ENCODE data around the gene MAPRE3.

- TF ChIP-seq, protein P1, sequence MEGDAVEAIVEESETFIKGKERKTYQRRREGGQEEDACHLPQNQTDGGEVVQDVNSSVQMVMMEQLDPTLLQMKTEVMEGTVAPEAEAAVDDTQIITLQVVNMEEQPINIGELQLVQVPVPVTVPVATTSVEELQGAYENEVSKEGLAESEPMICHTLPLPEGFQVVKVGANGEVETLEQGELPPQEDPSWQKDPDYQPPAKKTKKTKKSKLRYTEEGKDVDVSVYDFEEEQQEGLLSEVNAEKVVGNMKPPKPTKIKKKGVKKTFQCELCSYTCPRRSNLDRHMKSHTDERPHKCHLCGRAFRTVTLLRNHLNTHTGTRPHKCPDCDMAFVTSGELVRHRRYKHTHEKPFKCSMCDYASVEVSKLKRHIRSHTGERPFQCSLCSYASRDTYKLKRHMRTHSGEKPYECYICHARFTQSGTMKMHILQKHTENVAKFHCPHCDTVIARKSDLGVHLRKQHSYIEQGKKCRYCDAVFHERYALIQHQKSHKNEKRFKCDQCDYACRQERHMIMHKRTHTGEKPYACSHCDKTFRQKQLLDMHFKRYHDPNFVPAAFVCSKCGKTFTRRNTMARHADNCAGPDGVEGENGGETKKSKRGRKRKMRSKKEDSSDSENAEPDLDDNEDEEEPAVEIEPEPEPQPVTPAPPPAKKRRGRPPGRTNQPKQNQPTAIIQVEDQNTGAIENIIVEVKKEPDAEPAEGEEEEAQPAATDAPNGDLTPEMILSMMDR (IDR thresholded peaks at IDR 0.05) = no peak
- TF ChIP-seq EP300 (IDR thresholded peaks at IDR 0.05) (no peak), POLR2A (IDR thresholded peaks at IDR 0.05) (no peak)
These were observed 2.4 kb upstream of the MAPRE3 start for GRCh38 chr2:26968001-26968400.
